ENCODE data around the gene TMEM89. TPM values are rescaled to one million over a fixed set of nuclear protein-coding genes. Genes with fewer than 3 reads are reported as not detected.

Gene TMEM89
- polyA plus RNA-seq, 12 donors, result 0.51 TPM; not detected in 11

- DNase-seq, result no peak
Measured at GRCh38 chr3:48592519-48593087, 29.0 kb downstream of the TMEM89 start.

GRCh38 chr3:48591886-48592518 lies 29.6 kb downstream of the TMEM89 start:
- no peak for DNase-seq

GRCh38 chr3:48591436-48591835 lies 30.1 kb downstream of the TMEM89 start:
- no peak for DNase-seq

DNA sequence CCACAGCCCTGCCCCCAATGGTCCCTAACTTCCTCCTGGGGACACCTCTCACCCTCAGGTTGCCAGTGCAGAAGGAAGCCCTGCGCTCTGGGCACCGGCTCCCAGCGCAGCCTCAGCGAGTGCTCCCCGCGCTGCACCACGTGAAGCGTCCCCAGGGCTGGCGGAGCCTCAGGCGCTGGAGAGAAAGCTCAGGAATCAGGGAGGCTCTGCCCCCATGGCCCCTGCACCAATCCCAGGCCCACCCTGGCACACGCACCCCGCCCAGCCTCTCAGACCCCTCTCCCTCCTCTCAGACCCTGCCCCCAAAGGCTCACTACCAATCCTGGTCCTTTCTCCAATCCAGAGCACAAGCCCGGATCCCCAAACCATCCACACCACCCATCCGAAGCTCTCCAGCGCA lies 33.3 kb downstream of the TMEM89 start:
- DNase-seq, result no peak

GRCh38 chr3:48587686-48588085 lies 33.9 kb downstream of the TMEM89 start:
- DNase-seq, result no peak

DNA sequence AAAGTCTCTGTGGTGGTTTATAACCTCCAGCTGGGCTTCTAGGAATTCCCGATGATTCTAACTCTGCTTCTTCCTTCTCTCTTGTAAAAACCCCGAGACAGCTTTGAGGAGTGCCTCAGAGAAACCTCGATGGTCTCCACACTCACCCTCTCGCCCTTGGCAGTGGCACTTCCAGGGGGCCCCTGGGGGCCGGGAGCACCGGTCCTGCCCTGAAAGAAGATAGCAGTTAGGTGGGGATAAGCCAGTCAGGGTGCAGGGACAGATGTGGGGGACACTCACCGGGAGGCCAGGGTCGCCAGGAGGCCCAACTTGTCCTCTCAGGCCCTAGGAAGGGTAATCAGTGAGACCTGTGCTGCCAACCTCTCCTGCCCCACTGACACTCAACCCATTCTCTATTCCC lies 36.2 kb downstream of the TMEM89 start:
- DNase-seq, result no peak

- no peak for DNase-seq
Measured at GRCh38 chr3:48584836-48585235, 36.7 kb downstream of the TMEM89 start.

GRCh38 chr3:48581621-48582481 lies 39.7 kb downstream of the TMEM89 start:
- no peak for DNase-seq

DNA sequence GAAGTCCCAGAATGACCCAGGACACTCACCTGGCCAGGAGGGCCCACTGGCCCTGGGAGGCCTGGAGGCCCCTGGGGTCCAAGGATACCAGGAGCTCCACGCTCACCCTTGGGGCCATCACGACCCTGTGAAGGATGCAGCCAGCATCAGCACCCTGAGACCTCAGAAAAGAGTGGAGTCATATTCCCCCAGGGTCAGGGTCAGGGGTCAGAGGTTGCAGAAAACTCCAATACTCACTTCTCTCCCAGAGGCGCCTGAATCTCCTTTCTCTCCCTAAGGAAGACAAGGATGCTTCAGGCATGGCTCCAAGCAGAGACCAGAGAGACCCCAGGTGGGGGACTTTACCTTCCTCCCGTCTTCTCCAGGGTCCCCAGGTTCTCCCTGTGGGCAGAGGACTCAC lies 44.9 kb downstream of the TMEM89 start:
- DNase-seq, result no peak

DNA sequence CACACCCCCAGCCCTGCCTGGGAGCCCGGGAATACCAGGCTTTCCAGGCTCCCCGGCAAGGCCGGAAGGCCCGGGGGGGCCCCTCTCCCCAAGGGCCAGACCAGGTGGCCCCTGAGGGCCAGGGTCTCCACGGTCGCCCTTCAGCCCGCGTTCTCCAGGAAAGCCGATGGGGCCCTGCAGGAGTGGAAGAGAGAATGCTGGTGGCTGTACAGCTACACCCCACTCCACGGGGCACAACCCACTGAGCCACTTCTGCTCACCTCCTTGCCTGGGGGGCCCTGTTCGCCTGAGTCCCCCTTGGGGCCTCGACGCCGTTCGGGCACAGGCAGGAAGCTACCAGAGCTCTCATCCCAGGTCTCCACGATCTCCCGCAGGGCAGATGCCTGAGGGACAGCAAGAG lies 46.2 kb downstream of the TMEM89 start:
- DNase-seq, result no peak

GRCh38 chr3:48573973-48574585 lies 47.5 kb downstream of the TMEM89 start:
- DNase-seq, result no peak

DNA sequence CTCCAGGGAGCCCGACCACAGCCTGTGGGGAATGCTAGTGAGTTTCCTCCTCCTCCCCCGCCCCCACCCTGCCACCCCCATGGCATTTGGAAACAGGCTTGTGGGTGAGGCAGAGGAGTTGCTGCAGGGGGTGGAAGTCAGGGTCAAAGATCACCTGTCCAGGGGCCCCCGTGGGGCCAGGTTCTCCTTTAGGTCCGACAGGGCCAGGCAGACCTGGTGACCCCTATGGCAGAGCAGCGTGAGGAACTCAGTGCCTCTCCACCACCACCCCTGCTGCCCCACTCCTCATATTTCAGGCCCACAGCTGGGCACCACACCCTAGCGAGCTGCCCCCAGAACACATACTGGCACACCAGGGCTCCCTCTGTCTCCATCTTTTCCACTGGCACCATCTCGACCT lies 49.1 kb downstream of the TMEM89 start:
- DNase-seq, result no peak

DNA sequence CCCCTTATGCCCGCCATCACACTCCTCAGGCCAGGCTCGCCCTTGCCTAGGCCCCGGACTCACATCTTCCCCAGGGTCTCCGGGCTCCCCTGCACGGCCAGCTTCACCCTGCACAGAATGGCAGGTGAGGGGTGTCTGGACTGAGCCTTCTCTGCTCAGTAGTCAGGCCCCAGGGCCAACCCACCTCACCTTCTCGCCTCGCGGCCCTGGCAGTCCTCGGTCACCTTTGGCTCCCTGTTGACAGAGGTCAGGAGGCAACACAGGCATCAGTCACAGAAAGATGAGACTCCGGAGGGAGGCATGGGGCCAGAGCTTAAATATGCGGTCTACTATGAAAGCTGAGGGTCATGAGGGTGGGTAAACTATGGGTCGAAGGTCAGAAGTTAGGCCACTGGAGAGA lies 49.6 kb downstream of the TMEM89 start:
- no peak for DNase-seq

Other genes starting within 250 kb of the TMEM89 start
- gene FBXW12, start 249.6 kb downstream of the TMEM89 start, polyA plus RNA-seq (ENCODE audit: insufficient read length in 12 of 12), result under 1 TPM in 7 of 12 donors, not detected in 5; 0.11 to 0.39 (median 0.15) TPM
- gene PLXNB1, start 191.7 kb downstream of the TMEM89 start, polyA plus RNA-seq (ENCODE audit: insufficient read length in 12 of 12), result 10 to 100 TPM in 11 of 12 donors, not detected in 1; 14.8 to 58.1 (median 21.6) TPM
- 10 to 100 TPM in 9 of 12 donors, 1 to 10 TPM in 2, not detected in 1; 8.9 to 22.3 (median 11.0) TPM for gene CCDC51, start 181.7 kb downstream of the TMEM89 start, polyA plus RNA-seq (ENCODE audit: insufficient read length in 12 of 12)
- 100 to 1,000 TPM in 11 of 12 donors, not detected in 1; 164 to 331 (median 188) TPM for gene TMA7, start 181.5 kb downstream of the TMEM89 start, polyA plus RNA-seq (ENCODE audit: insufficient read length in 12 of 12)
- 10 to 100 TPM in 1 of 12 donors, 1 to 10 TPM in 10, not detected in 1; 7.4 to 13.6 (median 8.7) TPM for gene ATRIP, start 175.0 kb downstream of the TMEM89 start, polyA plus RNA-seq (ENCODE audit: insufficient read length in 12 of 12)
- 100 to 1,000 TPM in 1 of 12 donors, 10 to 100 TPM in 10, not detected in 1; 51.7 to 115 (median 67.4) TPM for gene SHISA5, start 117.6 kb downstream of the TMEM89 start, polyA plus RNA-seq (ENCODE audit: insufficient read length in 12 of 12)
- 1 to 10 TPM in 10 of 12 donors, not detected in 2; 3.1 to 7.4 (median 5.6) TPM for gene PFKFB4, start 65.0 kb downstream of the TMEM89 start, polyA plus RNA-seq (ENCODE audit: insufficient read length in 12 of 12)
- 1 to 10 TPM in 1 of 12 donors, under 1 TPM in 3, not detected in 8; 0.25 to 6.5 (median 0.68) TPM for gene UCN2, start 58.0 kb downstream of the TMEM89 start, polyA plus RNA-seq (ENCODE audit: insufficient read length in 12 of 12)
- gene COL7A1, start 26.4 kb downstream of the TMEM89 start, polyA plus RNA-seq (ENCODE audit: insufficient read length in 12 of 12), result 100 to 1,000 TPM in 1 of 12 donors, 10 to 100 TPM in 4, 1 to 10 TPM in 6, not detected in 1; 4.3 to 163 (median 7.9) TPM
- 100 to 1,000 TPM in 11 of 12 donors, not detected in 1; 121 to 187 (median 168) TPM for gene UQCRC1, start 12.1 kb downstream of the TMEM89 start, polyA plus RNA-seq (ENCODE audit: insufficient read length in 12 of 12)
- gene SLC26A6, start 13.7 kb upstream of the TMEM89 start, polyA plus RNA-seq (ENCODE audit: insufficient read length in 12 of 12), result 10 to 100 TPM in 4 of 12 donors, 1 to 10 TPM in 7, not detected in 1; 6.9 to 46.2 (median 8.5) TPM
- 1 to 10 TPM in 1 of 12 donors, under 1 TPM in 10, not detected in 1; 0.26 to 8.9 (median 0.54) TPM for gene CELSR3, start 41.1 kb upstream of the TMEM89 start, polyA plus RNA-seq (ENCODE audit: insufficient read length in 12 of 12)
- 10 to 100 TPM in 2 of 12 donors, 1 to 10 TPM in 9, not detected in 1; 5.2 to 17.8 (median 7.7) TPM for gene NCKIPSD, start 64.1 kb upstream of the TMEM89 start, polyA plus RNA-seq (ENCODE audit: insufficient read length in 12 of 12)
- 100 to 1,000 TPM in 3 of 12 donors, 10 to 100 TPM in 8, not detected in 1; 64.8 to 144 (median 77.8) TPM for gene IP6K2, start 95.5 kb upstream of the TMEM89 start, polyA plus RNA-seq (ENCODE audit: insufficient read length in 12 of 12)
- 100 to 1,000 TPM in 1 of 12 donors, 10 to 100 TPM in 11; 36.0 to 214 (median 44.3) TPM for gene PRKAR2A, start 226.1 kb upstream of the TMEM89 start, polyA plus RNA-seq (ENCODE audit: insufficient read length in 12 of 12)

All from muscle of arm (tissue), 12 donors.